ENCODE measurements around the gene CCND1.
"Not testable (repeated sequence)": the region's sequence is repeated elsewhere in the genome, so short reads cannot be mapped to it uniquely, and the experiment has no call there.

Gene CCND1

GRCh38 chr11:69617682-69618081 lies 23.3 kb upstream of the CCND1 start:
- no peak for DNase-seq (ENCODE audit: low spot score)

GRCh38 chr11:69618237-69618636 lies 22.7 kb upstream of the CCND1 start:
- DNase-seq (ENCODE audit: low spot score), result no peak

GRCh38 chr11:69620683-69621290 lies 20.2 kb upstream of the CCND1 start:
- no peak for DNase-seq (ENCODE audit: low spot score)

- DNase-seq (ENCODE audit: low spot score), result not testable (repeated sequence)
Observed at GRCh38 chr11:69622097-69622681, 18.8 kb upstream of the CCND1 start.

GRCh38 chr11:69624293-69624692 lies 16.7 kb upstream of the CCND1 start:
- DNase-seq (ENCODE audit: low spot score), result no peak

GRCh38 chr11:69625476-69625875 lies 15.5 kb upstream of the CCND1 start:
- no peak for DNase-seq (ENCODE audit: low spot score)

- no peak for DNase-seq (ENCODE audit: low spot score)
Observed at GRCh38 chr11:69627551-69627950, 13.4 kb upstream of the CCND1 start.

- no peak for DNase-seq (ENCODE audit: low spot score)
Observed at GRCh38 chr11:69630017-69630416, 10.9 kb upstream of the CCND1 start.

- no peak for DNase-seq (ENCODE audit: low spot score)
Observed at GRCh38 chr11:69630424-69630823, 10.5 kb upstream of the CCND1 start.

- no peak for DNase-seq (ENCODE audit: low spot score)
Observed at GRCh38 chr11:69632900-69633299, 8.1 kb upstream of the CCND1 start.

GRCh38 chr11:69634069-69634468 lies 6.9 kb upstream of the CCND1 start:
- no peak for DNase-seq (ENCODE audit: low spot score)

- no peak for DNase-seq (ENCODE audit: low spot score)
Observed at GRCh38 chr11:69634590-69634989, 6.4 kb upstream of the CCND1 start.

- DNase-seq (ENCODE audit: low spot score), result no peak
Observed at GRCh38 chr11:69635195-69635594, 5.8 kb upstream of the CCND1 start.

- DNase-seq (ENCODE audit: low spot score), result no peak
Observed at GRCh38 chr11:69635804-69636511, 5.0 kb upstream of the CCND1 start.

- DNase-seq (ENCODE audit: low spot score), result no peak
Observed at GRCh38 chr11:69636512-69637197, 4.3 kb upstream of the CCND1 start.

GRCh38 chr11:69637198-69637940 lies 3.6 kb upstream of the CCND1 start:
- no peak for DNase-seq (ENCODE audit: low spot score)

- DNase-seq (ENCODE audit: low spot score), result no peak
Observed at GRCh38 chr11:69637941-69638871, 2.8 kb upstream of the CCND1 start.

- no peak for DNase-seq (ENCODE audit: low spot score)
Observed at GRCh38 chr11:69638941-69639681, 1.8 kb upstream of the CCND1 start.

- DNase-seq (ENCODE audit: low spot score), result no peak
Observed at GRCh38 chr11:69639831-69640230, 1.1 kb upstream of the CCND1 start.

- DNase-seq (ENCODE audit: low spot score), result no peak
Observed at GRCh38 chr11:69640260-69640994, 529 bp upstream of the CCND1 start.
